RWPE1 (cell line): ENCODE results near the gene VPS13D.

ENCODE experiments used
- CTCF ChIA-PET: fragments of 350-600 bp; sonication (Branson Sonifier 250); formaldehyde crosslinking; extraction: SDS; loops from one replicate; lab custom pipeline; 2021; lab: Yijun Ruan, JAX
- POLR2A ChIA-PET: fragments of 400-600 bp; formaldehyde crosslinking; extraction: SDS; loops from one replicate; lab custom pipeline; 2020; ENCODE audit warnings: antibody characterized with exemption; ENCODE audit not compliant: low non-redundant PET; lab: Yijun Ruan, JAX
- DNase-seq: peaks from one replicate; pipeline ENCODE4 v3.0.0; 2012; ENCODE audit warnings: low spot score
- H3K27ac ChIP-seq: fragments of 450-650 bp; 2 replicates; pipeline ENCODE4 v1.5.1; 2017
- TF ChIP-seq, protein P1 (sequence below): fragments of 450-650 bp; conservative IDR thresholded peaks from 2 replicates; pipeline ENCODE4 v1.5.1; 2017; ENCODE audit warnings: low read depth, mild to moderate bottlenecking

VPS13D gene

DNA sequence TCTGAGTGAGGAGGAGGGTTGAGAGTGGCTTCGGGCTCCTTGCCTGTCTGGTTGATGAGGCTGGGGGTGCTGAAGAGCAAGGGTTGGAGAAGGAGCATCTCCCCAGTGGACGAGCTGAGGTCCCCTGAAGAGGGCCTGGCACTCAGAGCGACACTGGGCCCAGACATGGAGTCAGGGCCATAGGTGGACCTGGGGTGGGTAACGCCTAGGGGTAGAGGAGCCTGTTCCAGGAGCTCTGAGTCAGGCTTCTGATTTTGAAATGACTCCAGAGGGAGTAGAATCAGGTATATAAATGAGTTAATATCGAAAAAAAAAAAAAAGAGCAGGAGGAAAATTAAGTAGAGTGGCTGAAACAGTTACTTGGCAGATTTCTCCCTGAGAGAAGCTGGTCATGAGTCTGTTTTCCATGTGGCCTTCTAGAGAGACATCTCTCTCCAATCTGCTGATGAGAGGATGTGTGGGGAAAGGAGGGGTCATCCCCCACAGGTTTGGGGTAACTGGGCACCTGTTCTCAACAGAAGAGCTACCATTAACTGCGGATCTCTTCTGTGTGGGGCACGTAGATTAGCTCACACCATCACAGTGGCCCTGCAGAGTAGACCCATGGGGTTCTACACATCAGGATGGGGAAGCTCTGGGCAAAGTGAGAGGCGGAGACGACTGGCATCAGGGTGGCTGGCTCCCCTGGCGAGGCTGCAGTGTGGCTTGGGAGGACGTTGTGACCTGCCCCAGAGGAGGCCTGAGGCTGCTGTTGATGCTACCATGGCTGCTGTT lies 272.7 kb downstream of the VPS13D start:
- DNase-seq = no peak
- H3K27ac ChIP-seq = no peak overlapping the region
- TF ChIP-seq, protein P1, sequence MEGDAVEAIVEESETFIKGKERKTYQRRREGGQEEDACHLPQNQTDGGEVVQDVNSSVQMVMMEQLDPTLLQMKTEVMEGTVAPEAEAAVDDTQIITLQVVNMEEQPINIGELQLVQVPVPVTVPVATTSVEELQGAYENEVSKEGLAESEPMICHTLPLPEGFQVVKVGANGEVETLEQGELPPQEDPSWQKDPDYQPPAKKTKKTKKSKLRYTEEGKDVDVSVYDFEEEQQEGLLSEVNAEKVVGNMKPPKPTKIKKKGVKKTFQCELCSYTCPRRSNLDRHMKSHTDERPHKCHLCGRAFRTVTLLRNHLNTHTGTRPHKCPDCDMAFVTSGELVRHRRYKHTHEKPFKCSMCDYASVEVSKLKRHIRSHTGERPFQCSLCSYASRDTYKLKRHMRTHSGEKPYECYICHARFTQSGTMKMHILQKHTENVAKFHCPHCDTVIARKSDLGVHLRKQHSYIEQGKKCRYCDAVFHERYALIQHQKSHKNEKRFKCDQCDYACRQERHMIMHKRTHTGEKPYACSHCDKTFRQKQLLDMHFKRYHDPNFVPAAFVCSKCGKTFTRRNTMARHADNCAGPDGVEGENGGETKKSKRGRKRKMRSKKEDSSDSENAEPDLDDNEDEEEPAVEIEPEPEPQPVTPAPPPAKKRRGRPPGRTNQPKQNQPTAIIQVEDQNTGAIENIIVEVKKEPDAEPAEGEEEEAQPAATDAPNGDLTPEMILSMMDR = no peak
- ChIA-PET POLR2A (no interaction called here), CTCF (interaction anchor here (0.6 to 1.2 kb wide), 2 partner anchors 18 to 160 kb away, joined by 3 to 5 read pairs; no protein-coding TSS in a partner anchor)

DNA sequence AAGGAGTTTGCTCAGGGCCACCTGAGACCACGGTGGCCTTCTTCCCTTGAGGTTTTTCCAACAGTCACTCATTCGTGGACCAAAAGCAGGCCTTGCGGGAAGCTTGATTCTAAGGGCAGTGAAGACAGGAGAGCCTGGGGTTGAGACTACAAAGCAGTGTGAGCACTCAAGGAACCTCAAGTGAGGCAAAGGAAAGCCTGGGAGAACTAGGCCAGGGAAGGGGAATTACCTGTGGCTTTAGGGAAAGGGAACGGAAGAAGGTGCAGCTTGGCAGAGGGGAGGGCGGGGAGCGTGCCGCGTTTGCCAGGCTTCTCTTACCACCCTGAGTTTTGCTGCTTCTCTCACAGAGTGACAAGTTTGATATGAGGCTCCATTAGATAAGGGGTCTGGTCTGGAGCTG lies 273.9 kb downstream of the VPS13D start:
- ChIA-PET CTCF (interaction anchor here (0.5 kb wide), 1 partner anchor 47 kb away, joined by 3 read pairs; no protein-coding TSS in a partner anchor), POLR2A (no interaction called here)
- TF ChIP-seq, protein P1 = no peak
- DNase-seq = no peak
- no peak overlapping the region for H3K27ac ChIP-seq

DNA sequence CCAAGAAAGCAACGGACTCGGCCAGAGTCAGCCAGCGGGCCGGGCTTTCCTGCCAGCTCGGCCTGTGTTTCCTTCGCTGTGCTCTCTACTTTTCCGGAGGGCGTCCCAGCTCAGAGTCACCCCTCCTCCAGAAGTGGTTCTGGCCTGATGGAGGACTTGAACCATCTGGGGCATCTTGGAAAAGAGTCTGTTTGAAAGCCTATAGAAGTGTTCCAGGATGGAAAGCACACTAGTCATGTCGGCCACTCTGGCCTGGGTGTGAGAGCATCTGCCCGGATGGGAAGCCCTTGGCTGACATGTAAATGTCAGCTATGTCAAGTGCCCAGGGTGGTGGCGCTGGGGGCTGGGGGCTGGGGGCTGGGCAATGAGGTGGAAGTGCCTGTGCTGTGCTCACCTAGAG lies 274.8 kb downstream of the VPS13D start:
- ChIA-PET CTCF (no interaction called here), POLR2A (no interaction called here)
- no peak overlapping the region for H3K27ac ChIP-seq
- TF ChIP-seq, protein P1 = no peak
- DNase-seq = no peak

DNA sequence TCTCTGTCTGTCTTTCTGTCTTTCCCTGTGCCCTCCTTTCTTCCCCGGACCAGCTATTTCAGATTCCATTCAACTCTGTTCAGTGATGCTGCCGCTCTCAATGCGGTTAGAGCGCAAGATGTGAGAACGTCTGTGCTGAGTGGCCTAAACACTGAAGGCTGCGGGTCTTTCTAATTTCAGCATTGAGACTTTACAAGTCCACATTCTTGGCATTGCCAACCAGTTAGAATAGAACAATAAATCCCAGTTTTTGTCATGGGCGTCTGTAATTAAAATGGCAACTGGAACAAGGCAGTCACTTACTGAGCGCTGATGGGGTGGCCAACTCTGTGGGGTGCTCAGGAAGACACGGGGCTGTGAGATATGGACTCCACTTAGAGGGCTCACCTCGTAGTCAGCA lies 275.4 kb downstream of the VPS13D start:
- CTCF ChIA-PET = no interaction called here
- no peak overlapping the region for H3K27ac ChIP-seq
- POLR2A ChIA-PET = no interaction called here
- TF ChIP-seq, protein P1 = no peak
- DNase-seq = no peak

DNA sequence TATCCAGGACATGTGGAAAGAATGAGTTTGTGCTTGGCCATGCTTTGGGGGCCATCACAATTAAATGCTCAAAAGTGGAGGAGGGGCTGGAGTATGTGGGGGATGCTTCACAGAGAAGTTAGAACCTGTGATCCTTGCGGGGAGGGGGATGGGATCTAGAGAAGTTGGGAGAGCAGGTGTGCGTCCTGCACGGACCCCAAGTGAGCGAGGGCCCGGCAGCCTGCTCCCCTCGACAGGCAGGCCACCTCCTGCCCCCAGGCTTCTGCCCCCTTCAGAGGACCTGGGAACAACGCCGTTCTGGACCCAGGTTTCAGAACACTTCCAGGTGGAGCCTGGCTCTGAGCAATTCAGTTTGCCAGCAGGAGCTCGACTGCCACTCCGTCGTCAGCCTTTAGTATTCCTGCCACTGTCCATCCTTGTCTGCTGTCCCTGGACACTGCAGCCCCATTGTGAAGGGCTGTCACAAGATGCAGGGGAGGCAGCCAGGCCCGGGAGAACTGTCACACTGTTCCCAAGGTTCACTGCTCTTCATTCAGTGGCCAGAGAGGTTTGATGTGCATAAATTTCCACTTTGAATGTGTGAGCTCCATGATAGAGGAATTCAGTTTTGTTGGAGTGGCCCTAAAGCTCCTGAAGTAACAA lies 275.9 kb downstream of the VPS13D start:
- DNase-seq = no peak
- ChIA-PET CTCF (interaction anchor here (0.6 kb wide), 1 partner anchor 48 kb away, joined by 3 read pairs; no protein-coding TSS in a partner anchor), POLR2A (no interaction called here)
- TF ChIP-seq, protein P1 = no peak
- H3K27ac ChIP-seq = no peak overlapping the region
